Epithelial cell of esophagus (primary cell): Measurements from ENCODE around the gene TMEM229A.

ENCODE experiments used
- DNase-seq: peaks from one replicate; pipeline ENCODE4 v3.0.0; 2010; ENCODE audit warnings: low read depth
- H3K4me3 ChIP-seq: 2 replicates; pipeline ENCODE4 v1.5.1; 2011; ENCODE audit warnings: mild to moderate bottlenecking, low read length, control low read depth
- TF ChIP-seq, protein P1 (sequence below): IDR thresholded peaks from 2 replicates; pipeline ENCODE4 v1.5.1; 2011; ENCODE audit warnings: low read depth, mild to moderate bottlenecking, low read length, control low read depth, inconsistent platforms; ENCODE audit not compliant: insufficient read depth; ENCODE audit errors: missing control alignments

TMEM229A gene

DNA sequence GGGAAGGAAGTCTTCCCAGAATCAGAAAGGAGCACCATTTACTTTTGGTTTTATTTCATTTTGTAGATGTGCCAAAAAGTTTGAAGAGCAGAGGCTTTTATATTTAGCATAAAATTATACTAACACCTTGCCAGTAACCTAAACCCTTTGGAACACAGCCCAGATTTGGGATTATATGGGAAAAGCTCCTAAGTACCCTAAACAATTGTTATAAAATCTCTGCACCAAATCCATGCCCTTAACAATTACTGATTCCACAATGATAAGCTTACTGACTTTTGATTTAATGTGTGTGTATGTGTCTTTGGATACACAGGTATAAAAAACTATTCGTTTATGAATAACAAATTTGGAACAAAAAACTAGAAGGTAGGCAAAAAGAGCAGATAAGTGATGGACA, 39.0 kb upstream of the TMEM229A start:
- TF ChIP-seq, protein P1, sequence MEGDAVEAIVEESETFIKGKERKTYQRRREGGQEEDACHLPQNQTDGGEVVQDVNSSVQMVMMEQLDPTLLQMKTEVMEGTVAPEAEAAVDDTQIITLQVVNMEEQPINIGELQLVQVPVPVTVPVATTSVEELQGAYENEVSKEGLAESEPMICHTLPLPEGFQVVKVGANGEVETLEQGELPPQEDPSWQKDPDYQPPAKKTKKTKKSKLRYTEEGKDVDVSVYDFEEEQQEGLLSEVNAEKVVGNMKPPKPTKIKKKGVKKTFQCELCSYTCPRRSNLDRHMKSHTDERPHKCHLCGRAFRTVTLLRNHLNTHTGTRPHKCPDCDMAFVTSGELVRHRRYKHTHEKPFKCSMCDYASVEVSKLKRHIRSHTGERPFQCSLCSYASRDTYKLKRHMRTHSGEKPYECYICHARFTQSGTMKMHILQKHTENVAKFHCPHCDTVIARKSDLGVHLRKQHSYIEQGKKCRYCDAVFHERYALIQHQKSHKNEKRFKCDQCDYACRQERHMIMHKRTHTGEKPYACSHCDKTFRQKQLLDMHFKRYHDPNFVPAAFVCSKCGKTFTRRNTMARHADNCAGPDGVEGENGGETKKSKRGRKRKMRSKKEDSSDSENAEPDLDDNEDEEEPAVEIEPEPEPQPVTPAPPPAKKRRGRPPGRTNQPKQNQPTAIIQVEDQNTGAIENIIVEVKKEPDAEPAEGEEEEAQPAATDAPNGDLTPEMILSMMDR = no peak
- no peak for DNase-seq
- no peak overlapping the region for H3K4me3 ChIP-seq

DNA sequence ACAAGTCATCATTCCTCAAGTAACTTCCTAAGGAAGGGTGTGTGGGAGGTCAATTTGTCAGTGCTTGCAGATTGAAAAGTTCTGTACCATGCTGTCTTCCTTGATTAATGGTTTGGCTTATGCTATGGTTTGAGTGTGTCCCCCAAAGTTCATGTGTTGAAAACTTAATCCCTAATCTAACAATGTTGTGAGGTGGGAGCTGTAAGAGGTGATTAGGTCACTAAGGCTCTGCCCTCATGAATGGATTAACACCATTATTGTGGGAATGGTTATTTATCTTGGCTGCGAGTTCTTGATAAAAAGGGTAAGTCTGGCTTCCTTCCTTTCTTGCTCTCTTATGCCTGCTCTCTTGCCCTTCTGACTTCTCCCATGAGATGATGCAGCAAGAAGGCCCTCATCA, 29.3 kb upstream of the TMEM229A start:
- no peak for DNase-seq
- TF ChIP-seq, protein P1 = no peak
- H3K4me3 ChIP-seq = no peak overlapping the region

DNA sequence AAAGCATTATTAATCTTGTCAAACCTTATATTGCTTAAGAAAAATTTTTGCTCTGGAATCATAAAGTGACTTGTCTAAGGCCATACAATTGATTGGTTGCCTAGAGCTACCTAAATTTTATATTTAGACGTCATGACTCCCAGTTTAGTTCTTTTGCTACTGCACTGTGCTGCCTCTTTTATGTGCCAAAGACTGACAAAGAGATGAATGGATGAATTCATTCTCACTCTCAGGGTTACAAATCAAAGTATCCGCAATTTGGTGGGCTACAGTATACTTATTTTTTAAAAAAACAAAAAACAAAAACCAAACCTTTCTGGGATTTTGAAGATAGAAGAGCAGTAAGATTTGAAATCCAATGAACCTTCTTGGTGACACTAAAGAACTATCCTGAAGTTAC, 27.7 kb upstream of the TMEM229A start:
- H3K4me3 ChIP-seq = no peak overlapping the region
- TF ChIP-seq, protein P1 = no peak
- DNase-seq = no peak

DNA sequence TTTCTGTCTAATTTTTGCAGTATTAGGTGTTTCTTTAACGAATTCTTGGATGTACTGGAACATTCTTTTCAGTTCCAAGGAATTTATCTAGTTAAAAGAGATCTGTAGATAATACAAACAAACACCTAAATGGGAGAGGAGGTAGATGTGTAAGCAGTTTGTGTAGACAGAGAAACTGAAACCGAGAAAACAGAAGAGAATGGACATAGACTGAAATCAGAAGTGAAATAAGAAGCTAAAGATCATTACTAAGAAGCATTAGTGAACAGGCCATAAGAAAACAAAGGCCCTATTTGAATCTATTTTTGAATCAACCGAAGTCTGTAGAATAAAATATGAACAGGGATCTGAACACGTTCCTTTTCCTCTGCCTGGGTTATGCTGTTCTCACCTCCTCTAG, 26.5 kb upstream of the TMEM229A start:
- no peak overlapping the region for H3K4me3 ChIP-seq
- no peak for DNase-seq
- TF ChIP-seq, protein P1 = no peak

DNA sequence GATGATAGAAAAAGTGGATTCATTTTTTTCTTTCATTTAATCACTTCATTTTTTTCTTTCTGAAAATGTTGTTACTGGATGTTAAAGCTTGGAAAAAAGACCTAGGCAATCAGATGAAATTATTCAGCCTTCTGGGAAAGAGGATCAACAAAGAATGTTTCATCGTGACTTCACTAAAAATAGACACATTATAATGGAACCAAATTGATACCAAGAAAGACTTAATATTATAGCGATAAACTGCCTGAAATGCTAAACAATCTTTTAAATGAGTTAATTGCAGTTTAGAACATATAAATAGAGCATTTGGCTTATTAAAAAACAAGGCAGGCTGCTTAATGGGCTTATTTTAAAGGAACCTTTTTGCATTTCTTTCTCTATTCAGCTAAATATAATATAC, 25.6 kb upstream of the TMEM229A start:
- no peak overlapping the region for H3K4me3 ChIP-seq
- TF ChIP-seq, protein P1 = no peak
- DNase-seq = no peak

DNA sequence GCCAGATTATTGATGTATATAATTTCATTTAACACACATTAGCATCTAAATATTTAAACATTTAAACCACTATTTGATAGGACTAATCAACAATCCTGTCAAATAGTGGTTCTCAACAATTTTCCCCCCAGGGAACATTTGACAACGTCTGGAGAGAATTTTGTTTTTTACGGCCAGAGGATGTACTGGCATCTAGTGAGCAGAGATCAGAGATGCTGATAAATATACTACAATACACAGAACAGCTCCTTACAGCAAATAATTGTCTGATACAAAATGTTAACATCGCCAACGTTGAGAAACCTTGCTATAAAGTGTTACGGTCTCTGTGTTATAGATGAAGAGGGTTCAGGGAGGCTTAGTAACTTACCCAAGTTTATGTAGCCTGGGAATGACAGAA, 25.0 kb upstream of the TMEM229A start:
- H3K4me3 ChIP-seq = no peak overlapping the region
- TF ChIP-seq, protein P1 = no peak
- DNase-seq = no peak

DNA sequence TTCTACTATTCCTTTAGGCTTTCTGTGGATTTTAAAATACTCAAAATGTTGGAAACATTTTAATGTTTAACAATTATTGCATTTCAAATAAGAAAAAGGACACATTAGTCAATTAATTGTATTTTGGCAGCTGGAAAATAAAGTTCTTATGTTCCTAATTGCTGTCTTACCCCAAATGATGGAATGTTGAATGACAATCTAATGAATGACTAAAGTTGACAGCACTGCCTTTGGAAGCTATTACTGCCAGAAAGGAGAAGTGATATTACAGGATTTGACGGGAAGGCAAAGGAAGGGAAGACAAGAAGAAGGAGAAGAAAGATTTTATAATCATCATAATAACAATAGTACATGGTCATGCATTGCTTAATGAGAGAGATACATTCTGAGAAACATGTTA, 23.4 kb upstream of the TMEM229A start:
- no peak overlapping the region for H3K4me3 ChIP-seq
- TF ChIP-seq, protein P1 = no peak
- DNase-seq = no peak
